Liver (tissue), 9 donors: ENCODE measurements around the gene BANK1. TPM values are rescaled to one million over a fixed set of nuclear protein-coding genes. Genes with fewer than 3 reads are reported as not detected.

Experiments
- DNase-seq: peaks from one replicate; pipeline ENCODE4 v3.0.0-alpha.2; 2017; ENCODE audit warnings: low spot score
- H3K27ac ChIP-seq, 2 donors: one replicate each; pipeline ENCODE4 v1.7.0; 2013; ENCODE audit warnings: inconsistent platforms in 2 of 2, low read length in 2 of 2, control low read depth in 1 of 2, low read depth in 1 of 2, mild to moderate bottlenecking in 1 of 2
- H3K27me3 ChIP-seq, 4 donors: one replicate each; pipeline versions ENCODE4 v1.6.1 to v1.7.0; 2013; ENCODE audit warnings: low read length in 3 of 4, inconsistent platforms in 1 of 4, mild to moderate bottlenecking in 1 of 4, moderate library complexity in 1 of 4; ENCODE audit not compliant: control insufficient read depth in 4 of 4, insufficient read depth in 4 of 4
- H3K36me3 ChIP-seq, 4 donors: one replicate each; pipeline versions ENCODE4 v1.6.1 to v1.7.0; 2013; ENCODE audit warnings: low read length in 3 of 4, mild to moderate bottlenecking in 3 of 4, low read depth in 1 of 4, moderate library complexity in 1 of 4; ENCODE audit not compliant: control insufficient read depth in 4 of 4, insufficient read depth in 3 of 4
- H3K4me1 ChIP-seq, 4 donors: one replicate each; pipeline versions ENCODE4 v1.6.1 to v1.7.0; 2013; ENCODE audit warnings: low read length in 3 of 4, mild to moderate bottlenecking in 3 of 4, moderate library complexity in 1 of 4; ENCODE audit not compliant: control insufficient read depth in 4 of 4, insufficient read depth in 4 of 4
- H3K4me3 ChIP-seq, 3 donors: one replicate each; pipeline versions ENCODE4 v1.6.1 to v1.7.0; 2013; ENCODE audit warnings: low read length in 3 of 3, control low read depth in 1 of 3, low read depth in 1 of 3, mild to moderate bottlenecking in 1 of 3
- H3K9ac ChIP-seq, 2 donors: one replicate each; pipeline ENCODE4 v1.7.0; 2013; ENCODE audit warnings: low read length in 2 of 2, mild to moderate bottlenecking in 2 of 2, moderate library complexity in 2 of 2, control low read depth in 1 of 2, low read depth in 1 of 2
- H3K9me3 ChIP-seq, 4 donors: one replicate each; pipeline versions ENCODE4 v1.6.1 to v1.7.0; 2013; ENCODE audit warnings: low read length in 3 of 4; ENCODE audit not compliant: control insufficient read depth in 4 of 4
- ATF3 ChIP-seq: IDR thresholded peaks from 2 replicates; pipeline ENCODE4 v1.6.1; 2016; ENCODE audit warnings: antibody characterized with exemption
- CTCF ChIP-seq: fragments of 150-350 bp; IDR thresholded peaks from 2 replicates; pipeline ENCODE4 v1.5.1; 2017; ENCODE audit warnings: improper control_type of control experiment, low read depth, low read length; ENCODE audit not compliant: missing input control
- EGR1 ChIP-seq, 2 donors: IDR thresholded peaks; 2 replicates each; pipeline ENCODE4 v1.6.1; 2016 to 2018; ENCODE audit warnings: antibody characterized with exemption in 2 of 2, low read depth in 2 of 2
- FOXA1 ChIP-seq: IDR thresholded peaks from 2 replicates; pipeline ENCODE4 v1.6.1; 2016; ENCODE audit warnings: antibody characterized with exemption
- FOXA2 ChIP-seq: IDR thresholded peaks from 2 replicates; pipeline ENCODE4 v1.6.1; 2016; ENCODE audit warnings: antibody characterized with exemption
- GABPA ChIP-seq, 2 donors: IDR thresholded peaks in 1 of 2; conservative IDR thresholded peaks in 1 of 2; 2 replicates each; pipeline ENCODE4 v1.6.1; 2016; ENCODE audit warnings: antibody characterized with exemption in 2 of 2, mild to moderate bottlenecking in 1 of 2, moderate library complexity in 1 of 2
- HNF4A ChIP-seq, 2 donors: conservative IDR thresholded peaks; 2 replicates each; pipeline ENCODE4 v1.6.1; 2016; ENCODE audit warnings: antibody characterized with exemption in 2 of 2, mild to moderate bottlenecking in 2 of 2
- HNF4G ChIP-seq: IDR thresholded peaks from 2 replicates; pipeline ENCODE4 v1.6.1; 2016; ENCODE audit warnings: antibody characterized with exemption
- JUND ChIP-seq, 2 donors: IDR thresholded peaks; 2 replicates each; pipeline ENCODE4 v1.6.1; 2016; ENCODE audit warnings: antibody characterized with exemption in 2 of 2
- MAX ChIP-seq: IDR thresholded peaks from 2 replicates; pipeline ENCODE4 v1.6.1; 2016; ENCODE audit warnings: antibody characterized with exemption
- NR2F2 ChIP-seq: IDR thresholded peaks from 2 replicates; pipeline ENCODE4 v1.6.1; 2016; ENCODE audit warnings: antibody characterized with exemption
- RAD21 ChIP-seq, 2 donors: IDR thresholded peaks; 2 replicates each; pipeline ENCODE4 v1.6.1; 2016; ENCODE audit warnings: antibody characterized with exemption in 2 of 2, mild to moderate bottlenecking in 2 of 2
- REST ChIP-seq: IDR thresholded peaks from 2 replicates; pipeline ENCODE4 v1.6.1; 2016; ENCODE audit warnings: antibody characterized with exemption, mild to moderate bottlenecking
- RXRA ChIP-seq, 2 donors: IDR thresholded peaks; 2 replicates each; pipeline ENCODE4 v1.6.1; 2017 to 2018; ENCODE audit warnings: antibody characterized with exemption in 2 of 2, mild to moderate bottlenecking in 1 of 2
- SP1 ChIP-seq: IDR thresholded peaks from 2 replicates; pipeline ENCODE4 v1.6.1; 2018; ENCODE audit warnings: antibody characterized with exemption, mild to moderate bottlenecking
- TAF1 ChIP-seq: conservative IDR thresholded peaks from 2 replicates; pipeline ENCODE4 v1.6.1; 2016; ENCODE audit warnings: antibody characterized with exemption, mild to moderate bottlenecking
- YY1 ChIP-seq: IDR thresholded peaks from 2 replicates; pipeline ENCODE4 v1.6.1; 2016; ENCODE audit warnings: antibody characterized with exemption, mild to moderate bottlenecking
- ZBTB33 ChIP-seq: IDR thresholded peaks from 2 replicates; pipeline ENCODE4 v1.6.1; 2016; ENCODE audit warnings: antibody characterized with exemption
- WGBS: extraction: QIAGEN DNeasy Blood & Tissue Kit; methylation state at CpG from one replicate; pipeline ENCODE4 v1.1.7; 2013; 5-methylcytosine and 5-hydroxymethylcytosine counted together
- polyA plus RNA-seq, 2 donors: library from polyadenylated mRNA; stranded (reverse) in 1 of 2; unstranded in 1 of 2; fragments of 200-250 nt in 1 of 2; fragments of >200 nt in 1 of 2; fragmentation: Nextera tagmentation in 1 of 2; extraction: Ambion mirVana in 1 of 2; gene quantifications; one replicate each; pipeline versions ENCODE4 v1.2.1 to v1.2.3, GENCODE V29; 2013 to 2015
- total RNA-seq, 2 donors: library from RNA; depleted of rRNA; stranded (reverse); fragments of >200 nt; gene quantifications; one replicate each; pipeline ENCODE4 v1.2.3, GENCODE V29; 2014
- donor health status: healthy.
- donor health status: healthy.
- donor health status: healthy.
- donor health status: healthy.
- donor health status: healthy.

Gene BANK1
- total and polyA plus RNA-seq, 4 donors = 0.06 to 1.7 (median 0.35) TPM

- 74% methylated on average over 4 of the region's 4 CpGs for WGBS
- DNase-seq = no peak
- no peak for TF ChIP-seq HNF4G
- no peak for TF ChIP-seq TAF1
- no peak for TF ChIP-seq YY1
- TF ChIP-seq NR2F2 = no peak
- no peak for TF ChIP-seq FOXA1
- TF ChIP-seq FOXA2 = no peak
- TF ChIP-seq JUND (IDR thresholded peaks at IDR 0.05) = no peak
- TF ChIP-seq RXRA (IDR thresholded peaks at IDR 0.05) = no peak
- TF ChIP-seq ATF3 = no peak
- no peak for TF ChIP-seq GABPA (IDR thresholded peaks at IDR 0.05 in 1 of 2, conservative IDR thresholded peaks at IDR 0.05 in 1 of 2)
- no peak for TF ChIP-seq ZBTB33
- TF ChIP-seq RAD21 (IDR thresholded peaks at IDR 0.05) = no peak
- TF ChIP-seq MAX = no peak
- TF ChIP-seq HNF4A (conservative IDR thresholded peaks at IDR 0.05) = no peak
- no peak for TF ChIP-seq SP1
- TF ChIP-seq REST = no peak
- no peak for TF ChIP-seq EGR1 (IDR thresholded peaks at IDR 0.05; ENCODE audit: low read depth in 2 of 2)
- TF ChIP-seq CTCF = no peak
- Histone ChIP-seq H3K9me3 (no peaks in the 10 kb centered on the region), H3K36me3 (no peaks in the 10 kb centered on the region), H3K4me3 (no peak overlapping the region), H3K27me3 (peaks cover 0 to 3% (median 0%) of the 10 kb centered on the region in 4 donors), H3K27ac (no peak overlapping the region), H3K9ac (no peak overlapping the region), H3K4me1 (peaks cover 0 to 11% (median 5%) of the 10 kb centered on the region in 4 donors)
Measured at GRCh38 chr4:101787701-101788316, 2.7 kb upstream of the BANK1 start.
